Measurements from ENCODE around the gene TMEM204.

TMEM204 gene

GRCh38 chr16:1527836-1528811, 5.3 kb upstream of the TMEM204 start:
- TF ChIP-seq CTCF (IDR thresholded peaks at IDR 0.05), result no peak

- no peak for TF ChIP-seq CTCF (IDR thresholded peaks at IDR 0.05)
These were observed 4.4 kb upstream of the TMEM204 start for GRCh38 chr16:1528921-1529537.

DNA sequence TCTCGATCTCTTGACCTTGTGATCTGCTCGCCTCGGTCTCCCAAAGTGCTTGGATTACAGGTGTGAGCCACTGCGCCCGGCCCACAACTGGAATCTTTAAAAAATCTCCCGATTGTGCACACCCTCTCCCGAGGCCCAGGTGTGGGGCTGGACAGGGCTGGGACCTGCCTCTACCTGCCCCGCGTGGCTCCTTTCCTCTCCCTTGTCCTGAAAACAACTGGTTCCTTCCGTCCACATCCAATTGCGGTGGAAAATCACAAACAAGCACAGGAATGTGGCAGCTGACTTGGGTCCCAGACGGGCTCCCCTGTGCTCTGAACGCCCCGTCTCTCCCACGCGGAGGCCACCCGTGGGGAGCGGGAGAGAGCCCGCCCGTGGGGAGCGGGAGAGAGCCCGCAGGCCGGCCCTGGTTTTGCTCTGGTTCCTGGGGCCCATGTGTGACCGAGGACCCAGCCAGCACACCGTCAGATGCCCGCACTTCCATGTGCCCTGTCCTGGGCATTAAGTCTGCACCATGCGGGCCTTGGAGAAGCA, 3.0 kb upstream of the TMEM204 start:
- no peak for TF ChIP-seq CTCF (IDR thresholded peaks at IDR 0.05)

GRCh38 chr16:1530883-1531637, 2.4 kb upstream of the TMEM204 start:
- no peak for TF ChIP-seq CTCF (IDR thresholded peaks at IDR 0.05)

DNA sequence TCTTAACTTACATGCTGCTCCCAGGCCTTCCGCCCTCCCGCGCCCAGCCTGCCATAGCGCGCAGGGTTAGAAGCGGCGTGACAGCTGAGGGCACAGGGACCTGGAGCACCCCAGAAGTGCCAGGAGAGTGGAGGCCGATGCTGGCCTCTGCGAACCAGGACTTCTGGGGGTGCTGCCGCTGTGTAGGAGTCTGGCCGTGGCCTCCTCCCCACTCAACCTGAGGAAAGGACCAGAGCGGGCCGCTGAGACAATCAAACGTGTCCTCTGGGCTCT, 1.9 kb upstream of the TMEM204 start:
- no peak for TF ChIP-seq CTCF (IDR thresholded peaks at IDR 0.05)

DNA sequence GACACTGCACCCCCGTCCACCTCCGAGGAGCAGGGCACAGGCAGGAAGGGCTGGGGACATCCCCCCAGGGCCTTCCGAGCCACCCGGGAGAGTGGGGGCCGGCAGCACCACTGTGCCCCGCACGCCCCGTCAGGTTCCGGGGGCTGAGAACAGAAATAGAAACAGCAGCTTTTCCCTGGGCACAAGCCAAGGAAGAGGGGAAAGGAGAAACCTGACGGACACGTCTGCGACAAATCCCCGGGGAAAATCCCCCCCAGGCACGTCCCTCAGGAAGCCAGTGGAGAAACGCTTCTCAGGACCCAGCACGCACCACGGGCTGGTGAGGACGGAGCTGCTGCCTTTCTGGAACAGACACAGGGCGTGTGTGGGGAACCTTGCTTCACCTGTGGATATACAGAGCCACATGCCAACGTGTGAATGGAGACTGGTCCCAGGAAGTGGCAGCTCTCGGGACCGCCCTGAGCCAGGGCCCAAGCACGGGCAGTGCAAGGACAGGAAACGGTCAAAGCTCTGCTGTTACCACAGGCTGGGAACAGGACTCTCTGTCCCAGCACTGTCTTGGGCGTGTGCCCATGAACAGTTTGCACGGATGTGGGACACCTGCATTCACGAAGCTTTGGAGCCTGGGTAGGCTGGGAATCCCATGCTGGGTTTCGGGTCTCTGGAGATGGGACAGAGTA, 1.2 kb upstream of the TMEM204 start:
- TF ChIP-seq CTCF (IDR thresholded peaks at IDR 0.05), result no peak

- TF ChIP-seq CTCF (IDR thresholded peaks at IDR 0.05), result no peak
These were observed 695 bp upstream of the TMEM204 start for GRCh38 chr16:1532771-1533170.
